ENCODE measurements around the gene KCNK15.

- TF ChIP-seq REST (IDR thresholded peaks at IDR 0.05; ENCODE audit: insufficient read depth in 1 of 2, low read depth in 2 of 2, low read length in 2 of 2), result no peak
- TF ChIP-seq POLR2AphosphoS5 (IDR thresholded peaks at IDR 0.05; ENCODE audit: low read depth, low read length), result no peak
- no peak for TF ChIP-seq TAF1 (IDR thresholded peaks at IDR 0.05; ENCODE audit: borderline replicate concordance, insufficient read depth, low read length)
- TF ChIP-seq FOXP2 (optimal IDR thresholded peaks at IDR 0.05; ENCODE audit: borderline replicate concordance, extremely low read depth, extremely low read length, insufficient read depth), result no peak
Measured at GRCh38 chr20:44743916-44744655, 1.6 kb upstream of the KCNK15 start.

Data from PFSK-1 (cell line).